HEK293T (cell line): ENCODE measurements around the gene ZBTB45.

Experiments used
- BHLHE40 ChIP-seq: fragments of 450-650 bp; IDR thresholded peaks from 2 replicates; pipeline ENCODE4 v1.6.1; 2016; ENCODE audit warnings: mild to moderate bottlenecking, moderate library complexity, borderline replicate concordance
- FOXA1 ChIP-seq: fragments of 450-650 bp; IDR thresholded peaks from 2 replicates; pipeline ENCODE4 v1.6.1; 2016; ENCODE audit warnings: mild to moderate bottlenecking
- FOXK2 ChIP-seq: fragments of 450-650 bp; IDR thresholded peaks from 2 replicates; pipeline ENCODE4 v1.6.1; 2016; ENCODE audit warnings: mild to moderate bottlenecking
- FOXM1 ChIP-seq: fragments of 450-650 bp; IDR thresholded peaks from 2 replicates; pipeline ENCODE4 v1.6.1; 2017; ENCODE audit warnings: mild to moderate bottlenecking, borderline replicate concordance
- L3MBTL2 ChIP-seq: fragments of 450-650 bp; conservative IDR thresholded peaks from 2 replicates; pipeline ENCODE4 v1.6.1; 2016; ENCODE audit warnings: mild to moderate bottlenecking
- SP1 ChIP-seq: fragments of 450-650 bp; IDR thresholded peaks from 2 replicates; pipeline ENCODE4 v1.6.1; 2017
- ZNF384 ChIP-seq: fragments of 450-650 bp; IDR thresholded peaks from 2 replicates; pipeline ENCODE4 v1.6.1; 2016
- TF ChIP-seq, protein P1 (sequence below): fragments of 450-650 bp; IDR thresholded peaks from 2 replicates; pipeline ENCODE4 v1.6.1; 2016

DNA sequence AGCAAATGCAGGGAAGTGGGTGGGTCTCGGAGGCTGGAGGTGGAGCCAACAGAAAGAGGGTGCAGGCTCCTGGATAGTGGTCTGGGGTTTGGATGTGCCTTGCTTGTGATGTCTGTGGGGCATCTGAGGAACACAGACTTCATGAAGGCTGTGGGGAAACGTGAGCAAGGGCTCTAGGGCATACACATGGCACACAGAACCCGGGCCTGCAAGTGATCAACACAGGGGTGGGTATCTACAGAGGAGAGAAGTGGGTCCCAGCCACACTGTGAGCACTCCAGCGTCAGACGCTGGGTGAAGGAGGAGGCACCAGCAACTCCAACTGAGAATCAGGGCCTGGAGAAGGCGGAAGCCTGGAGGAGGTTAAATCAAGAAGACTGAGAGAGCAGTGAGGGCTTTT lies 44.2 kb upstream of the ZBTB45 start:
- TF ChIP-seq FOXK2, result no peak
- TF ChIP-seq ZNF384, result no peak
- no peak for TF ChIP-seq BHLHE40
- TF ChIP-seq SP1, result no peak
- TF ChIP-seq, protein P1, sequence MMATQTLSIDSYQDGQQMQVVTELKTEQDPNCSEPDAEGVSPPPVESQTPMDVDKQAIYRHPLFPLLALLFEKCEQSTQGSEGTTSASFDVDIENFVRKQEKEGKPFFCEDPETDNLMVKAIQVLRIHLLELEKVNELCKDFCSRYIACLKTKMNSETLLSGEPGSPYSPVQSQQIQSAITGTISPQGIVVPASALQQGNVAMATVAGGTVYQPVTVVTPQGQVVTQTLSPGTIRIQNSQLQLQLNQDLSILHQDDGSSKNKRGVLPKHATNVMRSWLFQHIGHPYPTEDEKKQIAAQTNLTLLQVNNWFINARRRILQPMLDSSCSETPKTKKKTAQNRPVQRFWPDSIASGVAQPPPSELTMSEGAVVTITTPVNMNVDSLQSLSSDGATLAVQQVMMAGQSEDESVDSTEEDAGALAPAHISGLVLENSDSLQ, result no peak
- no peak for TF ChIP-seq FOXM1
- TF ChIP-seq L3MBTL2, result no peak
- TF ChIP-seq FOXA1, result no peak
